ENCODE measurements around the gene DENND2C. TPM values are rescaled to one million over a fixed set of nuclear protein-coding genes. Genes with fewer than 3 reads are reported as not detected.

DENND2C gene
- total and polyA plus RNA-seq, 2 experiments from 2014 or later: 1.1 to 1.8 TPM

DNA sequence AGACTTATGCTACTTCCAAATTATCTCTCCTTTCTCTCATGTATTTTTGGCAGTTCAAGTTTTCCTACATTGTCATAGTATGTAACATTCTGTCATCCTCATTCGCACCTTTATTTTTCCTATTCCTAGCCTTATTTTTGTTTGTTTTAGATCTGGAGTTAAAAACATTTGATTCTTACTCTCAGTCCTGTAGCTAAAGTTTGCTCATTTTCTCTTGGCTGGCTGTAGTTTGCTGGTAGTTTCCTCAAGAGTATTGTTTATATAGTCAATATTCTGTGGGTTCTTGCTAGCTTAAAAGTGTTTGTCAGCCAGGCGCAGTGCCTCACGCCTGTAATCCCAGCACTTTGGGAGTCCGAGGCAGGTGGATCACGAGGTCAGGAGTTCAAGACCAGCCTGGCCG is 129.0 kb downstream of the DENND2C start:
- TF ChIP-seq, protein P1, sequence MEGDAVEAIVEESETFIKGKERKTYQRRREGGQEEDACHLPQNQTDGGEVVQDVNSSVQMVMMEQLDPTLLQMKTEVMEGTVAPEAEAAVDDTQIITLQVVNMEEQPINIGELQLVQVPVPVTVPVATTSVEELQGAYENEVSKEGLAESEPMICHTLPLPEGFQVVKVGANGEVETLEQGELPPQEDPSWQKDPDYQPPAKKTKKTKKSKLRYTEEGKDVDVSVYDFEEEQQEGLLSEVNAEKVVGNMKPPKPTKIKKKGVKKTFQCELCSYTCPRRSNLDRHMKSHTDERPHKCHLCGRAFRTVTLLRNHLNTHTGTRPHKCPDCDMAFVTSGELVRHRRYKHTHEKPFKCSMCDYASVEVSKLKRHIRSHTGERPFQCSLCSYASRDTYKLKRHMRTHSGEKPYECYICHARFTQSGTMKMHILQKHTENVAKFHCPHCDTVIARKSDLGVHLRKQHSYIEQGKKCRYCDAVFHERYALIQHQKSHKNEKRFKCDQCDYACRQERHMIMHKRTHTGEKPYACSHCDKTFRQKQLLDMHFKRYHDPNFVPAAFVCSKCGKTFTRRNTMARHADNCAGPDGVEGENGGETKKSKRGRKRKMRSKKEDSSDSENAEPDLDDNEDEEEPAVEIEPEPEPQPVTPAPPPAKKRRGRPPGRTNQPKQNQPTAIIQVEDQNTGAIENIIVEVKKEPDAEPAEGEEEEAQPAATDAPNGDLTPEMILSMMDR (IDR thresholded peaks at IDR 0.05; ENCODE audit: low read depth, low read length): no peak
- Histone ChIP-seq H3K27ac (no peak overlapping the region), H3K4me1 (ENCODE audit: low read depth) (no peaks in the 10 kb centered on the region), H3K9me3 (ENCODE audit: low read depth) (no peaks in the 10 kb centered on the region), H3K4me3 (no peak overlapping the region), H3K36me3 (no peaks in the 10 kb centered on the region), H3K27me3 (no peaks in the 10 kb centered on the region)
- no peak for DNase-seq (ENCODE audit: low read depth in 1 of 2, low spot score in 1 of 2)

DNA sequence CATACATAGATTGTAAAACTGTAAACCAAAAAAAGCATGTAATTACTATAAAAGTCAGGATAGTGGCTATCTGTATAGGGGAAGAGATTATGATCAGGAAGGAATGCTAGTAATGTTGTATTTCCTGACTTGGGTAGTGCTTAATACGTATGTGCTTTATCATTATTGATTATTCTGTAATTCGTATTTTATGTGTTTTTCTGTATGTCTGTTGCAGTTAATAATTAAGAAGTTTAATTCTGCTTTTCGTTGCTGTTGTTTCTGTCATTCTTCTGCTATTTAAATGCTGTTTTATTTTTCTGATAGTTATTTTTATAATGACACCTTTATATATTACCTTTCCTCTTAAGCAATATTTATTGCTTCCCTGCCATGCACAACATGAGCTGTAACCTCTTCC is 129.6 kb downstream of the DENND2C start:
- Histone ChIP-seq H3K27me3 (no peaks in the 10 kb centered on the region), H3K27ac (no peak overlapping the region), H3K4me1 (ENCODE audit: low read depth) (no peaks in the 10 kb centered on the region), H3K36me3 (no peaks in the 10 kb centered on the region), H3K4me3 (no peak overlapping the region), H3K9me3 (ENCODE audit: low read depth) (no peaks in the 10 kb centered on the region)
- DNase-seq (ENCODE audit: low read depth in 1 of 2, low spot score in 1 of 2): no peak
- TF ChIP-seq, protein P1 (IDR thresholded peaks at IDR 0.05; ENCODE audit: low read depth, low read length): no peak

DNA sequence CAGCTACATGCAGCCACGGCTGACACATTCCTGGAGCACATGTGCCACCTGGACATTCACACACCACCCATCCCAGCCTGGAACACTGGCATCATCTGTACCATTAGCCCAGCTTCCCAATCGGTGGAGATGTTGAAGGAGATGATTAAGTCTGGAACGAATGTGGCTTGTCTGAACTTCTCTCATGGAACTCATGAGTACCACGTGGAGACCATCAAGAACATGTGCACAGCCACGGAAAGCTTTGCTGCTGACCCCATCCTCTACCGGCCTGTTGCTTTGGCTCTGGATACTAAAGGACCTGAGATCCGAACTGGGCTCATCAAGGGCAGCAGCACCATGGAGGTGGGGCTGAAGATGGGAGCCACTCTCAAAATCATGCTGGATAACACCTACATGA is 133.8 kb downstream of the DENND2C start:
- Histone ChIP-seq H3K27me3 (no peaks in the 10 kb centered on the region), H3K36me3 (no peaks in the 10 kb centered on the region), H3K9me3 (ENCODE audit: low read depth) (no peaks in the 10 kb centered on the region), H3K4me1 (ENCODE audit: low read depth) (no peaks in the 10 kb centered on the region), H3K27ac (no peak overlapping the region), H3K4me3 (no peak overlapping the region)
- DNase-seq (ENCODE audit: low read depth in 1 of 2, low spot score in 1 of 2): no peak
- TF ChIP-seq, protein P1 (IDR thresholded peaks at IDR 0.05; ENCODE audit: low read depth, low read length): no peak

DNA sequence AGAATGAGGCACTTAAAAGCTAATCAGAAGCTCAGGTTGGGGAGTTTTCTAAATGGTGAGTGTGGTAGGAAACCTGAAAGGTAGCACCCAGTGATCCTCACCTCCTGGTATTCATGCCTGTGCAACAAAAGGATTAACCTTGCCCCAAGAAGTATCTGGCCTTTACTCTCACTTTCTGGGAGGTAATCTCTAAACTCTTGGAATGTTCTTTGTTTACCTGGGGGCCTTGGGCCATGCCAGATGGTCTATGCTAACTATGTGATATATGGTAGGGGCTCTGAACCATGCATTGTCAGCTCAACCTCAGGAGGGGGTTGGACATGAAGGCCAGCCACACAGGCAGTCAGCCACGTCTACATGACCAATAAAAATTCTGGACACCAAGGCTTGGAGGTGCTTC is 134.4 kb downstream of the DENND2C start:
- Histone ChIP-seq H3K4me3 (no peak overlapping the region), H3K4me1 (ENCODE audit: low read depth) (no peaks in the 10 kb centered on the region), H3K27ac (no peak overlapping the region), H3K36me3 (no peaks in the 10 kb centered on the region), H3K27me3 (no peaks in the 10 kb centered on the region), H3K9me3 (ENCODE audit: low read depth) (no peaks in the 10 kb centered on the region)
- TF ChIP-seq, protein P1 (IDR thresholded peaks at IDR 0.05; ENCODE audit: low read depth, low read length): no peak
- DNase-seq (ENCODE audit: low read depth in 1 of 2, low spot score in 1 of 2): no peak

Other genes starting within 250 kb of the DENND2C start
- 28.8 and 40.8 TPM in 2 replicates for gene TRIM33, start 158.8 kb downstream of the DENND2C start, total RNA-seq
- 32.2 and 44.3 TPM in 2 replicates for gene TRIM33, start 158.8 kb downstream of the DENND2C start, polyA plus RNA-seq
- gene BCAS2, start 88.4 kb downstream of the DENND2C start, total RNA-seq: 26.2 and 43.7 TPM in 2 replicates
- gene BCAS2, start 88.4 kb downstream of the DENND2C start, polyA plus RNA-seq: 66.1 and 71.5 TPM in 2 replicates
- not detected in 2 replicates for gene AMPD1, start 25.5 kb upstream of the DENND2C start, total RNA-seq
- gene AMPD1, start 25.5 kb upstream of the DENND2C start, polyA plus RNA-seq: not detected in 2 replicates
- 31.9 and 34.4 TPM in 2 replicates for gene NRAS, start 46.7 kb upstream of the DENND2C start, total RNA-seq
- gene NRAS, start 46.7 kb upstream of the DENND2C start, polyA plus RNA-seq: 29.2 and 30.0 TPM in 2 replicates
- gene CSDE1, start 87.9 kb upstream of the DENND2C start, total RNA-seq: 512 and 569 TPM in 2 replicates
- gene CSDE1, start 87.9 kb upstream of the DENND2C start, polyA plus RNA-seq: 190 and 254 TPM in 2 replicates
- 91.9 and 116 TPM in 2 replicates for gene SIKE1, start 110.6 kb upstream of the DENND2C start, total RNA-seq
- gene SIKE1, start 110.6 kb upstream of the DENND2C start, polyA plus RNA-seq: 64.0 and 82.6 TPM in 2 replicates
- gene SYCP1, start 184.8 kb upstream of the DENND2C start, total RNA-seq: not detected in 2 replicates
- gene SYCP1, start 184.8 kb upstream of the DENND2C start, polyA plus RNA-seq: not detected in 2 replicates

Measured in cardiac muscle cell (in vitro differentiated cells and primary cell).